SK-N-SH (cell line): ENCODE results near the gene GPATCH4.

ENCODE experiments used
- POLR2AphosphoS5 ChIP-seq: IDR thresholded peaks from 2 replicates; pipeline ENCODE4 v1.6.1; 2012; ENCODE audit warnings: low read depth, low read length
- TAF1 ChIP-seq: IDR thresholded peaks from 2 replicates; pipeline ENCODE4 v1.6.1; 2012; ENCODE audit warnings: low read depth, mild to moderate bottlenecking, low read length, moderate library complexity, borderline replicate concordance

GRCh38 chr1:156586323-156586722 is 15.0 kb downstream of the GPATCH4 start:
- TF ChIP-seq TAF1 (no peak), POLR2AphosphoS5 (no peak)
